HG02981 (cell line): Measurements from ENCODE around the gene BAIAP3.
"Not testable (repeated sequence)": the region's sequence is repeated elsewhere in the genome, so short reads cannot be mapped to it uniquely, and the experiment has no call there.

Experiments used
- ATAC-seq: cut with Tn5 transposase; IDR thresholded peaks from one replicate; pipeline ENCODE4 v1.9.1; 2021; ENCODE audit warnings: mild to moderate bottlenecking, moderate library complexity; ENCODE audit not compliant: unreplicated experiment

BAIAP3 gene

DNA sequence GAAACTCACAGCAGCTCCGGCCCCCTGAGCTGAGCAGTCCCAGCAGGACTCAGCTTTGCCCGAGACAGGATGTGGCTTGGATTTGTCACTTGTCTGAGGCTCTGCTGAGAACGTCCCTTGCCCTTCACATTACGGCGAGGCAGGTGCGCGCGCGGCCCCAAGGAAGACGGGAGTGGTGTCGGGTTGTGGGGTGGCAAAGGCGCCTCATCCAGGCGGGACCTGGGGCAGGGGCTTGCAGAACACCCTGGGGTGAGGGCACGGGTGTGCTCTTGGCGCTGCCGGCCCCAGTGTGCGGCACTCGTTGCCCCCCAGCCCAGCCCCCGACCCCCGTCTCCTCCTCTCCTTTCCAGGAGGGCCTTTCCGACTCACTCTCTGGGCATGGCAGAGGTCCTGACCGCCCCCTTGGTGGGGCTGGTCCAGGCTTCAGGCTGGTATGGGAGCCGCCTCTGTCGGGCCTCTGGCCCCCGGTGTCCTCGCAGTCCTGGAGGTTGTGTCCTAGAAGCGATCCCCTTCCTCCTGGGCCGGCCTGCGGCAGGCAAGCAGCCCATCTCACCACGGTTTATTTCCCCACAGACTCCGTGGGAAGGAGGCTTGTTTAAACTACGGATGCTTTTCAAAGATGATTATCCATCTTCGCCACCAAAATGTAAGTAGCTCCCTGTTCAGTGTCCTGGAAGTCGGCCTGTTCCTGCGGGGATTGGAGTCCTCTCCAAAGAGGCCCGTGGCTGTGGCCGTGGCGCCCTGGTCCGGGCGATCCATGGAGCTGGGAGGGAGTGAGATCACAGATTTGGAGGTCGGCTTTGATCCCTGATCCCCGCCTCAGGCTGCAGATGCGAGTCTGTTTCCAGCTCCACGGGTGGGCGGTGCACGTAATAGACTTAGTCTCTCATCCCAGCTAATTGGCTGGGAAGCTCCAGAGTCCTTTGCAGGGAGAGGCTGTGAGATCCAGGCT, 18.1 kb upstream of the BAIAP3 start:
- ATAC-seq: no peak

DNA sequence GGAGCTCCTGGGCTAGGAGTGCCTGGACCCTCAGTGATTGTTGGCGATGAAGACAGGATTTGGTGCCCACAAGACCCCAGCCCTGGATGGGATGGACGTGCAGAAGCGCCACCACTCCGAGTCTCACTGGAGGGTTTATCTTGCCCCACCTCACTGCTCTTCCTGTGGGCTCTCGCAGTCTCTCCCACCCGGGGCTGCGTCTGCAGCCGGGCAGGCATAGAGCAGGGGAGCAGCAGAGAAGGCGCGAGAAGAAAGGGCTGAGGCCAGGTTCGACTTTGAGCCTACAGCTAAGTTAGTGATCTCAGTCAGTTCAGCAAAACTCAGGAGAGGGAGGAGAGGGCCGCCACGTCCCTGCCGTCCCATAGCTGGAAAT, 17.4 kb upstream of the BAIAP3 start:
- no peak for ATAC-seq

DNA sequence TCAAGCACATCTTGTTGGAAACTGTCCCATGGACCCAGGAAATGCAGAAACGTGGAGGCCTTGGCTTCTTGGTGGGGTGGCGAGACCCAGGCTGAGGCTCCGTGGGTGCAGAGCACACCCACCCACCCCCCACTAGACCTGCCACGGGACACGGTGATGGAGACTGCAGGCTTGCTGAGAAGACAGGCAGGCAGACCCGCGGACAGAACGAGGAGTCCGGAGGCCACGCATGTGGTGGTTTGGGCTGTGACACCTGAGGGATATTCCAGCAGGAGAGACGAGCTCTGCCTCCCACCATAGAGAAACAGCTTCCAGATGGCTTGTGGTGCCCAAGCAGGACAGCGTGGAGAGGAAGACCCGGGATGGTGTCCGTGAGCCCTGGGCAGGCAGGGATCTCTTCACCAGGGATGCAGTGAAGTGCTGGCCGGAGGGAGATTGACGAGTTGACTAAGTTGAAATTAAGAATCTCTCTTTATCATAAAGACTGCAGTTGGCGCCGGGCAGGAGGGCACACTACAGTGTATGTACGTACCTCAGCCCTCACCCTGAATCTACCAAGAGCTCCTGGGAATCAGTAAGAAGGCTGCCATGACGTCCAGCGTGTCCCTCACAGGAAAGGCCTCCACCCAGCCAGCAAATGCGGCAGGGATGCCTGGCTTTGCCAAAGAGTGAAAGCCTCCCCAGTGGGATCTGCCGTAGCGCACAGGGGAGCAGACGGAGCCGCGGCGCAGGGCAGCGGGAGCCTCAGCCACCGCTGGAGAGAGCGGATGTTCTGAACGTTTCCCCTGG, 15.8 kb upstream of the BAIAP3 start:
- no peak for ATAC-seq

DNA sequence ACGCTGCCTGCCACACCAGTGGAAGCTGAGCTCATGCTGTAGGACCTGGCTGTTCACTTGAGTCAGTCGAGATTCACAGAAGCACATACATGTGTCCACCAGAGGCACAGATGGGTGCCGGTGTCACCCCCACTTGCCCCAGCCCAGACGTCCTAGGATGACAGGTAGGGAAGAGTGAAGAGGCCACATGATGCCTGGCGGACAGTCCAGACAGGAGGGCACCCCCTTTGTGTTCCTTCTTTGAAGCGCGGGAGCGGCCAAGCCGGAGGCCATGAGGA, 15.2 kb upstream of the BAIAP3 start:
- no peak for ATAC-seq

- no peak for ATAC-seq
Measured at GRCh38 chr16:1319041-1319440, 14.4 kb upstream of the BAIAP3 start.

DNA sequence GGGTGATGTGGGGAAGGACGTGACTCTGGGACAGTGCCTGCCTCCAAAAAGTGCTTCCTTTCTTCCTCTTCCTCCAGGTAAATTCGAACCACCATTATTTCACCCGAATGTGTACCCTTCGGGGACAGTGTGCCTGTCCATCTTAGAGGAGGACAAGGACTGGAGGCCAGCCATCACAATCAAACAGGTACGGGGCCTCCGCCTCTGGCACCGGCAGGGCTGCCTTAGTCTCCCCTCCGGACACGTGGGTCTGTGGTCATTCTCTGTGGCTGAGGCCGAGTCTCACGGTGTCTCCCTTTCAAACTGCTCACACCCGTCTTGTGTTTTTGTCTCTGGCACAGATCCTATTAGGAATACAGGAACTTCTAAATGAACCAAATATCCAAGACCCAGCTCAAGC, 13.3 kb upstream of the BAIAP3 start:
- ATAC-seq: no peak

- ATAC-seq: no peak
Measured at GRCh38 chr16:1320658-1321240, 12.7 kb upstream of the BAIAP3 start.

GRCh38 chr16:1322407-1322806, 11.0 kb upstream of the BAIAP3 start:
- no peak for ATAC-seq

- no peak for ATAC-seq
Measured at GRCh38 chr16:1323296-1324239, 9.9 kb upstream of the BAIAP3 start.

- no peak for ATAC-seq
Measured at GRCh38 chr16:1324286-1324826, 9.1 kb upstream of the BAIAP3 start.

GRCh38 chr16:1325261-1325660, 8.2 kb upstream of the BAIAP3 start:
- ATAC-seq: no peak

DNA sequence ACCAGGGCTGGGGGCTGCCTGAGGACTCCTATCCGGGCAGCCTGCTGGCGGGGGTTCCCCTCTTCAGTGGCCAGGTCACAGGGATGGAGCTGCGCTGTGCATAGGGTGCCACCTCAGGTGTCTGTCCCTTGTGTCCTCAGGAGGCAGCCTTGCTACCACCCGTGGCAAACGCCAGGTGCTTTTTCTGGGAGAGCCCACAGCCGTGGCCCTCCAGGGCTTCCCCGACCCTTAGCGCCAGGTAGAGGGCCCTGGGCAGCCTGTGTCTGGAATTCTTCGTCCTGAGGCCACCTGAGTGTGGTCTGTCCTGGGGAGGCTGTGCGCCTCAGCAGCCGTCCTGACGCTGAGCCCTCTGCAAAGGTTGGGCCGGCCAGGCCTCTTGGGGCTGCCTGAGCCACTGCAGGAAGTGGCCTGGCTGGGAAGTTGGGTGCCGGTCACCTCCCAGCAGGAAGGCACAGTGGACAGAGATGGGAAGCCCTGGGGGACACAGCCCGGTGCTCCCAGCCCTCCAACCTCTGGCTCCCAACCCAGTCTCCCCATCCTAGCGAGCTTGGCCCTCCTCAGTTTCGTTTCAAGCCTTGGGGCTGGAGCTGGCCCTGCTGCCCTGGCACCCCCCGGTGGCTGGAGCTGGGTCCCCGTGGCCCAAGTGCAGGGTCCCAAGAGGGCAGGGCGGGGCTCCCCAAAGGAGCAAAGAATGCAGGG, 7.6 kb upstream of the BAIAP3 start:
- no peak for ATAC-seq

GRCh38 chr16:1326391-1326790, 7.1 kb upstream of the BAIAP3 start:
- ATAC-seq: no peak

DNA sequence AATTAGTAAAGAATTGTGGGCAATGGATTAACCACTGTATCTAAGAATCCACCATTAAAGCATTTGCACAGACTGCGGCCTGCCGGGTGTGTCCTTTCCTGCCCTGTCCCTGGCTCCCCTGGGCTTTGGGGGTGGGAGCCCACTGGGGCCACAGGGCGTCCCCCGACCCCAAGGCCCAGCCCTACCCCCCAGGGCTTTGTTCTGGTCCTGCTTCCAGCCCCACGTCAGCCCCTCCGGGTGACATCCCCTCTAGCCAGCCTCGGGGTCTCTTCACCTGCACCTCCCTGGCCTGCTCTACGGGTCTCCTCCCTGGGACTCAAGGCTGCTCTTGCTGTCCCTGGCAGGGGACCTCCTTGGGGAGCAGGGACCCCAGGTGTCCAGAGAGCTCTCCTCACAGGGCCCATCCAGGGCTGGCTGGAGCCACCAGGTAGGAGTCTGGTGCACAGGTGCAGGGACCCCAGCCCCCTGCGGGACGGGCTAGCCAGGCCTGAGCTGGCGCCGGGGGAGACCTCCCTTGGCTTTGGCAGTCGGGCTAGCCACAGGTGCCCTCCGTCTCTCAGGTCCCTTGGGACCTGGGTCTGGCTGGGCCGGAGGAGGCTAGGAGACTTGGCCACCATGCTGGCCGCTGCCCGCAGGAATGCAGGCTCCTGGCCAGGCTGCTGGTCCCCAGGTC, 6.4 kb upstream of the BAIAP3 start:
- ATAC-seq: no peak

GRCh38 chr16:1327619-1327947, 5.9 kb upstream of the BAIAP3 start:
- ATAC-seq: no peak

DNA sequence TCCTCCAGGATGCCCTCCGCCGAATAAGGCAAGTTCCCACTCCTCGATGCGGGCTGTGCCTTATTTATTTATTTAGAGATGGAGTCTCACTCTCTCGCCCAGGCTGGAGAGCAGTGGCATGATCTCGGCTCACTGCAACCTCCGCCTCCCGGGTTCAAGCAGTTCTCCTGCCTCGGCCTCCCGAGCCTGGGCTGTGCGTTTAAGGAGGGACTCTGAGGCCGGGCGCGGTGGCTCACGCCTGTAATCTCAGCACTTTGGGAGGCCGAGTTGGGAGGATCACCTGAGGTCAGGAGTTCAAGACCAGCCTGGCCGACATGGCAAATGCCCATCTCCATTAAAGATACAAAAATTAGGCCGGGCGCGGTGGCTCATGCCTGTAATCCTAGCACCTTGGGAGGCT, 5.3 kb upstream of the BAIAP3 start:
- ATAC-seq: not testable (repeated sequence)

- ATAC-seq: not testable (repeated sequence)
Measured at GRCh38 chr16:1328961-1329360, 4.5 kb upstream of the BAIAP3 start.

GRCh38 chr16:1330260-1330914, 3.1 kb upstream of the BAIAP3 start:
- no peak for ATAC-seq
